ENCODE results near the gene KMT2C.
"Not testable (repeated sequence)": the region's sequence is repeated elsewhere in the genome, so short reads cannot be mapped to it uniquely, and the experiment has no call there.

GRCh38 chr7:152469576-152469975, 33.8 kb upstream of the KMT2C start:
- TF ChIP-seq, protein P1, sequence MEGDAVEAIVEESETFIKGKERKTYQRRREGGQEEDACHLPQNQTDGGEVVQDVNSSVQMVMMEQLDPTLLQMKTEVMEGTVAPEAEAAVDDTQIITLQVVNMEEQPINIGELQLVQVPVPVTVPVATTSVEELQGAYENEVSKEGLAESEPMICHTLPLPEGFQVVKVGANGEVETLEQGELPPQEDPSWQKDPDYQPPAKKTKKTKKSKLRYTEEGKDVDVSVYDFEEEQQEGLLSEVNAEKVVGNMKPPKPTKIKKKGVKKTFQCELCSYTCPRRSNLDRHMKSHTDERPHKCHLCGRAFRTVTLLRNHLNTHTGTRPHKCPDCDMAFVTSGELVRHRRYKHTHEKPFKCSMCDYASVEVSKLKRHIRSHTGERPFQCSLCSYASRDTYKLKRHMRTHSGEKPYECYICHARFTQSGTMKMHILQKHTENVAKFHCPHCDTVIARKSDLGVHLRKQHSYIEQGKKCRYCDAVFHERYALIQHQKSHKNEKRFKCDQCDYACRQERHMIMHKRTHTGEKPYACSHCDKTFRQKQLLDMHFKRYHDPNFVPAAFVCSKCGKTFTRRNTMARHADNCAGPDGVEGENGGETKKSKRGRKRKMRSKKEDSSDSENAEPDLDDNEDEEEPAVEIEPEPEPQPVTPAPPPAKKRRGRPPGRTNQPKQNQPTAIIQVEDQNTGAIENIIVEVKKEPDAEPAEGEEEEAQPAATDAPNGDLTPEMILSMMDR (IDR thresholded peaks at IDR 0.05) = not testable (repeated sequence)
- not testable (repeated sequence) for TF ChIP-seq POLR2A (IDR thresholded peaks at IDR 0.05)
